GM10266 (cell line): ENCODE measurements around the gene PCBP4.

Experiments
- DNase-seq: peaks from one replicate; pipeline ENCODE4 v3.0.0; 2012; ENCODE audit errors: extremely low spot score
- CTCF ChIP-seq: IDR thresholded peaks from 2 replicates; pipeline ENCODE4 v1.5.1; 2012; ENCODE audit warnings: mild to moderate bottlenecking, low read depth; ENCODE audit not compliant: control insufficient read depth, insufficient read depth; ENCODE audit errors: missing control alignments

PCBP4 gene

DNA sequence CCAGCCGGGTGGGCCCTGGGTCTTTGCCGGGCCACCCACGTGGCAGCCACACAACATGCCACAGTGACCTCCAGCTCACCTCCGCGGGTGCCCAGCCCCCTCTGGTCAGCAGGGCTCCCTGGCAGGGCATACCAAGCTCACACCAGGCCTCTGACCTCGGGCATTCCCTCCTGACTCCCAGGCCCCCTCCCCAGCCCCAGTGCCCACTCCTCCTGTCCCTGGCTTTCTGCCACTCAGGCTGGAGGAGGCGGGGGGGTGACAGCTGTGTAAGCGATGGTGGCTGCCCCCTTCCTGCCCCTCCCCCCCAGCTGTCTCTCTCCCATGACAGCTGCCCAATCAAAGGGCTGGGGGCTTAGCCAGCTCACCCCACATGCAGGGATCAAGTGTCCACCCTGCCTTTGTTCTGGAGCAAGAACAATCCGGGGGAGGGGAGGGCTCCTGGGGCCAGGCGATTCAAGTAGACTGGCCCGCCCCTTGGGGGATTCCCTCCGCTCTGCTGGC, 3.3 kb downstream of the PCBP4 start:
- TF ChIP-seq CTCF = no peak

GRCh38 chr3:51962854-51963530, 4.3 kb downstream of the PCBP4 start:
- no peak for DNase-seq
- TF ChIP-seq CTCF = no peak

More for the DNA sequence above, 3.3 kb downstream of the PCBP4 start:
- no peak for DNase-seq

- no peak for DNase-seq
- no peak for TF ChIP-seq CTCF
Observed at GRCh38 chr3:51961602-51962569, 5.4 kb downstream of the PCBP4 start.

GRCh38 chr3:51961011-51961410, 6.2 kb downstream of the PCBP4 start:
- DNase-seq = no peak
- TF ChIP-seq CTCF = no peak

GRCh38 chr3:51960386-51960785, 6.9 kb downstream of the PCBP4 start:
- TF ChIP-seq CTCF = no peak
- DNase-seq = no peak

DNA sequence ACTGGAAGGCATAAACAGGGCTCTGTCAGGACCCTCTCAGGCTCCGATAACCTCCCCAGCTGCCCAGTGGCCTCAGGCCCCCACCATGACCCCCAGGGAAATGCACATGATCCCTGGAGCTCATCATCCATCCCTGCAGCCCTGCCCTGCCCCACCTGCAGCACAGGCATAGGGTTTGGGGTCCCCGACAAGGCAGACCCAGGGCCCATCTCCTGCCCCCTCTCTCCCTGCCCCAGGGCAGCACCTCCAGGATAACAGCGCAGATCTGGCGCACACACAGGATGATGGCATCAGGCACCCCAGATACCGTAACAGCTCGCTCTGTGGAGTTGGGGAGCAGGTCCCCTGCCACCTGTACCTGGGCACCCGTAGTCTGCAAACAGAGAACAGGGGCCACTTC, 7.6 kb downstream of the PCBP4 start:
- TF ChIP-seq CTCF = no peak
- no peak for DNase-seq
